Glutamatergic neuron (in vitro differentiated cells): Measurements from ENCODE around the gene NLRP6. TPM values are rescaled to one million over a fixed set of nuclear protein-coding genes. Genes with fewer than 3 reads are reported as not detected.
A peak's percentile ranks its signal among the peaks of the same experiment; 100 is the strongest.
"Not testable (repeated sequence)": the region's sequence is repeated elsewhere in the genome, so short reads cannot be mapped to it uniquely, and the experiment has no call there.

Experiments used
- DNase-seq: peaks from one replicate; pipeline ENCODE4 v3.0.0; 2022
- H3K27ac Mint-ChIP-seq: one replicate; pipeline ENCODE4 v1.8.0; 2020; ENCODE audit warnings: mild to moderate bottlenecking, mixed read lengths, inconsistent platforms; ENCODE audit not compliant: unreplicated experiment
- H3K27me3 Mint-ChIP-seq: one replicate; pipeline ENCODE4 v1.8.0; 2020; ENCODE audit warnings: mild to moderate bottlenecking, moderate library complexity, mixed read lengths, inconsistent platforms; ENCODE audit not compliant: unreplicated experiment
- H3K36me3 Mint-ChIP-seq: one replicate; pipeline ENCODE4 v1.8.0; 2020; ENCODE audit warnings: mild to moderate bottlenecking, mixed read lengths, inconsistent platforms; ENCODE audit not compliant: unreplicated experiment
- H3K4me1 Mint-ChIP-seq: one replicate; pipeline ENCODE4 v1.8.0; 2020; ENCODE audit warnings: mild to moderate bottlenecking, low read depth, mixed read lengths, inconsistent platforms; ENCODE audit not compliant: unreplicated experiment
- H3K4me3 Mint-ChIP-seq: one replicate; pipeline ENCODE4 v1.8.0; 2020; ENCODE audit warnings: mild to moderate bottlenecking, mixed read lengths, inconsistent platforms; ENCODE audit not compliant: unreplicated experiment
- H3K9me3 Mint-ChIP-seq: one replicate; pipeline ENCODE4 v1.8.0; 2020; ENCODE audit warnings: mild to moderate bottlenecking, moderate library complexity, mixed read lengths, inconsistent platforms; ENCODE audit not compliant: unreplicated experiment
- total RNA-seq: library from RNA; stranded (reverse); fragmentation: NEBNext Ultra II Directional; extraction: Animal tissue kit (Norgen Biotek cat#: 25700); gene quantifications from one replicate; pipeline ENCODE4 v1.2.1, GENCODE V29; 2021; ENCODE audit not compliant: unreplicated experiment
- TF ChIP-seq, protein P1 (sequence below): fragments of 200-600 bp; sonication (generic); IDR thresholded peaks from one replicate; pipeline ENCODE4 v1.5.0; 2021; ENCODE audit not compliant: partially characterized antibody, unreplicated experiment

Gene NLRP6
- total RNA-seq, 1 donor from 2014 or later = not detected

DNA sequence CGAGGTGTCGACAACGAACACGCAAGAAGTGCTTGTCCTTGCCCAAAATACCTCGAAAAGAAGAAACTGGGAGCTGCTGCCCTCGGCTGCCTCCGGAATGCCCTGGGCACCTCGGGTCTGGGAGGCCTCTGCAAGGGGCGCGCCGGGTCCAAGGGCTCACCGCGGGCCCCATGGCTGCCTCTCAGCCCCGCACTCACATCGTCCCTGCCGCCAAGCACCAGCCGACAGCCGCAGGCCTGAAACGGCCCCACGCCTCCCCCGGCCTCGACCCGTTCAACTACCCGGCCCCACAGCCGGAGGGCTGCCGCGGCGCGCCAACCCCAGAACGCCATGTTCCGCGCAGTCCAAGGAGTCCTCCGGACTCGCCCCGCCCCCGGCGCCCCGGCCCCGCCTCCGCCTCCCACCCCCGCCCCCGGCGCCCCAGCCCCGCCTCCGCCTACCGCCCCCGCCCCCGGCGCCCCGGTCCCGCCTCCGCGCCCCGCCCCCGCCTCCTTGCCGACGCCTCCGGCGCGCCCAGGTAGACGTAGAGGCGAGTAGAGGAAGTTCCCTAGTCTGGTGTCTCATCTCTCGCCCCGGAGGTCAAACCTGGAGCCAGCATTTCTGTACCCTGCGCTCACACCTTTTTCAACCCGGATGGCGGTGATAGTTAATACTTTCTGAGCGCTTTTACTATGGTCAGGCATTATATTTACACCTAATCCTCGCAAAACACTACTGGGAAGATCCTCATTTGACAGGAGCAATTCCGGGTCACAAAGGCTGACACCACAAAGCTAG lies 42.0 kb upstream of the NLRP6 start, which contains the start of gene SIRT3:
TSS of gene SIRT3 (minus strand) at position 346 of the 777 bp plus-strand sequence. CDS start at position 332, 14 bp downstream.
- Mint-ChIP-seq H3K27me3 (peaks cover 2% of the 10 kb centered on the region), H3K36me3 (no peaks in the 10 kb centered on the region), H3K4me1 (peaks cover 1% of the 10 kb centered on the region), H3K4me3 (peak within 1 kb of the TSS; percentile 98), H3K9me3 (peaks cover 4% of the 10 kb centered on the region), H3K27ac (peak within 1 kb of the TSS; percentile 90)
- peak; percentile 81 for DNase-seq
- TF ChIP-seq, protein P1, sequence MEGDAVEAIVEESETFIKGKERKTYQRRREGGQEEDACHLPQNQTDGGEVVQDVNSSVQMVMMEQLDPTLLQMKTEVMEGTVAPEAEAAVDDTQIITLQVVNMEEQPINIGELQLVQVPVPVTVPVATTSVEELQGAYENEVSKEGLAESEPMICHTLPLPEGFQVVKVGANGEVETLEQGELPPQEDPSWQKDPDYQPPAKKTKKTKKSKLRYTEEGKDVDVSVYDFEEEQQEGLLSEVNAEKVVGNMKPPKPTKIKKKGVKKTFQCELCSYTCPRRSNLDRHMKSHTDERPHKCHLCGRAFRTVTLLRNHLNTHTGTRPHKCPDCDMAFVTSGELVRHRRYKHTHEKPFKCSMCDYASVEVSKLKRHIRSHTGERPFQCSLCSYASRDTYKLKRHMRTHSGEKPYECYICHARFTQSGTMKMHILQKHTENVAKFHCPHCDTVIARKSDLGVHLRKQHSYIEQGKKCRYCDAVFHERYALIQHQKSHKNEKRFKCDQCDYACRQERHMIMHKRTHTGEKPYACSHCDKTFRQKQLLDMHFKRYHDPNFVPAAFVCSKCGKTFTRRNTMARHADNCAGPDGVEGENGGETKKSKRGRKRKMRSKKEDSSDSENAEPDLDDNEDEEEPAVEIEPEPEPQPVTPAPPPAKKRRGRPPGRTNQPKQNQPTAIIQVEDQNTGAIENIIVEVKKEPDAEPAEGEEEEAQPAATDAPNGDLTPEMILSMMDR = no peak

DNA sequence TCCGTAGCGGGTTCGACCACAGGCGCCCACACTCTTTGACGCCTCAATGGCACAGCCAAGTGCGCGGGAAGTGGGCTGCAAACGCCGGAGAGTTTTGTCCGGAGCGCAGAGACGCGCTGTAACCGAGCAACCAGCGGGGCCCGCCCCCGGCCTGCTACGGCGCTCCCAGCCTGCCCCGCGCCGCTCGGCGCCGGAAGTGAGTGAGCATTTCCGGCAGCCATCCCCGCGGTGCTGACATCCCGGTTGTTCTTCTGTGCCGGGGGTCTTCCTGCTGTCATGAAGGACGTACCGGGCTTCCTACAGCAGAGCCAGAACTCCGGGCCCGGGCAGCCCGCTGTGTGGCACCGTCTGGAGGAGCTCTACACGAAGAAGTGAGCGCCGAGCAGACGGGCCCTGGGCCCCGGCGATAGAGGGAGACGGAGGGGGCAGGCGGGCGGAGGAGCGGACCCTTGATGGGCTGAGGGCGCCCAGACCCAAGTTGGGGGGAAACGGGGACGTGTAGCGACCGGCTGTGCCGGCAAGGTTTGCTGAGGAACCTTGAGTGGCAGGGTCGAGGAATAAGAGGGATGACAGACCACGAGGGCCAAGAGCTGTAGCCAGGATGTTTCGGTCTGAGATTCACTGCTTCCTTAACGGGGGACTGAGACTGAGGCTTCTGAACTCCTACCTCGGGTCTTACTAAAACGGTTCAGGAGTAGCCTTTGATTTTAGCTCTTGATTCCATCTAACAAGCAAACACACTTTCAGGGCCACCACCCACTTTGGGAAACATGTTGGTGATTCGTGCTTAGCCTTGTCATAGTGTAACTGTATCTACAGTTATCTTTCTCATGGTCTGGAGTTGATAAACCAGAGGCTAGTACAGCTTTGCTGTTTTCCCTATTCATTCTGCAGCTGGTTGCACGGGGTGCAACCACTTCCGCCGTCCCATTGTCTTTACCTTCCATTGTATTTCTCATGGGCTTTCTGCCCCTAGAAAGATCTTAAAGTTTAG lies 41.1 kb upstream of the NLRP6 start, which contains the start of gene PSMD13:
TSS of gene PSMD13 (plus strand) at position 203 of the 994 bp plus-strand sequence. CDS start at position 277, 74 bp downstream.
- peaks cover 4% of the 10 kb centered on the region for H3K9me3 Mint-ChIP-seq
- H3K27ac Mint-ChIP-seq = peak within 1 kb of the TSS; percentile 90
- no peaks in the 10 kb centered on the region for H3K36me3 Mint-ChIP-seq
- peaks cover 1% of the 10 kb centered on the region for H3K4me1 Mint-ChIP-seq
- peaks cover 2% of the 10 kb centered on the region for H3K27me3 Mint-ChIP-seq
- H3K4me3 Mint-ChIP-seq = peak within 1 kb of the TSS; percentile 98
- TF ChIP-seq, protein P1 = no peak
- peak; percentile 91 for DNase-seq

DNA sequence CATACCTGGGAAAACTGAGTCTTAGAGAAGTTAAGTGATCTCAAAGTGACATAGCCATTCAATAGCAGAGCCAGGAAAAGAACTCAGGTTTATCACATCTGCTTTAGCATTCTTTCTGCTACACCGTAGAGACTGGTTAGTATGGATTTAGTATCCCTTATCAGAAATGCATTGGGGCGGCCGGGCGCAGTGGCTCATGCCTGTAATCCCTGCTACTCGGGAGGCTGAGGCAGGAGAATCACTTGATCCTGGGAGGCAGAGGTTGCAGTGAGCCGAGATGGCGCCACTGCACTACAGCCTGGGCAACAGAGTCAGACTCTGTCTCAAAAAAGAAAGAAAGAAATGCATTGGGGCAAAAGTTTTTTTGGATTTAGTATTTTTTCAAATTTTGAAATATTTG lies 39.9 kb upstream of the NLRP6 start:
- not testable (repeated sequence) for H3K27me3 Mint-ChIP-seq, DNase-seq, H3K4me1 Mint-ChIP-seq, H3K27ac Mint-ChIP-seq, H3K4me3 Mint-ChIP-seq, H3K36me3 Mint-ChIP-seq, H3K9me3 Mint-ChIP-seq

DNA sequence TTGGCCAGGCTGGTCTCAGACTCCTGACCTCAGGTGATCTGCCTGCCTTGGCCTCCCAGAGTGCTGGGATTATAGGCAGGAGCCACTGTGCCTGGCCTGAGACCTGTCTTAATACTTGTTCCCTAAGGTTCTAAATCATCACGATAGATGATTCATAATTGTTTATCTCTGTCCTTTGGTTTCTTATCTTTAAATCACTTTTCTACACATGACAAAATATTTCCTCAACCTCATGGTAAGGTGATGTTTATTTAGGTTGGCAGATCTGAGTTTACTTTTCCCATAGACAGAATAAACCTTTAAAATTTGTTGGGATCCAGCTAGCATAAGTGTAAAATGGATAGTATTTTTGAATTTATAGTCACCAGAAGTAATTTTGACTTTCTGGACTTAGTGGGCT lies 37.9 kb upstream of the NLRP6 start:
- H3K4me3 Mint-ChIP-seq = no peak overlapping the region
- peaks cover under 1% of the 10 kb centered on the region for H3K27me3 Mint-ChIP-seq
- H3K27ac Mint-ChIP-seq = no peak overlapping the region
- peaks cover 4% of the 10 kb centered on the region for H3K9me3 Mint-ChIP-seq
- TF ChIP-seq, protein P1 = no peak
- no peaks in the 10 kb centered on the region for H3K36me3 Mint-ChIP-seq
- DNase-seq = no peak
- H3K4me1 Mint-ChIP-seq = peaks cover 1% of the 10 kb centered on the region

DNA sequence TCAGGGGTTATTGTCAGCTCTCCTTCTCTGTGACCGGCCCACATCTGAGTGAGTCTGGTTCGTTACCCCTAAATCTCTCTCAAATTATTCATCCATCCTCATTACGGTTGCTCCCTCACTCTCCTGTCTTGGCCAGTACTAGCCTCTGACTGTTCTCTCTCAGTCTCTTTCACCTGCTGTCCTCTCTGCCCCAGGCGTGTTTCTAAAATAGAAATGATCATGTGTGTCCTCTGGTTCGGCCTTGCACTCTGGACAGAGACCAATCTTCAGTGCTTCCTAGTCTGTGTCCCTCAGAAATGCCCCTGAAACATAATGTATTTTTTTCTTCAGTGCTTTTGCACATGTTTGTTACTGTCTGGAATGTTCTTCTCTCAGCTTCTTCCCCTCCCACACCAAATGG lies 36.6 kb upstream of the NLRP6 start:
- TF ChIP-seq, protein P1 = no peak
- H3K27ac Mint-ChIP-seq = no peak overlapping the region
- H3K4me3 Mint-ChIP-seq = no peak overlapping the region
- no peak for DNase-seq
- H3K27me3 Mint-ChIP-seq = no peaks in the 10 kb centered on the region
- H3K9me3 Mint-ChIP-seq = no peaks in the 10 kb centered on the region
- H3K4me1 Mint-ChIP-seq = peaks cover 1% of the 10 kb centered on the region
- no peaks in the 10 kb centered on the region for H3K36me3 Mint-ChIP-seq
